ENCODE data around the gene ZNF222. TPM values are rescaled to one million over a fixed set of nuclear protein-coding genes. Genes with fewer than 3 reads are reported as not detected.
A peak's percentile ranks its signal among the peaks of the same experiment; 100 is the strongest.

Gene ZNF222
- total RNA-seq, 2 experiments from 2014 or later = 0.88 to 0.94 TPM

GRCh38 chr19:44061038-44061437 lies 35.9 kb downstream of the ZNF222 start:
- Mint-ChIP-seq H3K27ac (no peak overlapping the region), H3K4me1 (ENCODE audit: low read depth) (no peaks in the 10 kb centered on the region), H3K36me3 (peaks cover 76% of the 10 kb centered on the region), H3K9me3 (peaks cover 38% of the 10 kb centered on the region), H3K27me3 (no peaks in the 10 kb centered on the region), H3K4me3 (no peak overlapping the region)
- intact Hi-C loops (cut with micrococcal nuclease) = no loop called here
- ChIA-PET CTCF (no interaction called here), POLR2A (no interaction called here)
- no peak for DNase-seq

- Mint-ChIP-seq H3K27me3 (no peaks in the 10 kb centered on the region), H3K27ac (no peak overlapping the region), H3K36me3 (peaks cover 61% of the 10 kb centered on the region), H3K4me1 (ENCODE audit: low read depth) (peaks cover 4% of the 10 kb centered on the region), H3K9me3 (peaks cover 69% of the 10 kb centered on the region), H3K4me3 (no peak overlapping the region)
- DNase-seq = no peak
- intact Hi-C loops (cut with micrococcal nuclease) = no loop called here
- ChIA-PET POLR2A (no interaction called here), CTCF (no interaction called here)
Observed at GRCh38 chr19:44066305-44066704, 41.1 kb downstream of the ZNF222 start.

- Mint-ChIP-seq H3K9me3 (peaks cover 54% of the 10 kb centered on the region), H3K27ac (no peak overlapping the region), H3K4me3 (no peak overlapping the region), H3K36me3 (peaks cover 37% of the 10 kb centered on the region), H3K27me3 (no peaks in the 10 kb centered on the region), H3K4me1 (ENCODE audit: low read depth) (peaks cover 20% of the 10 kb centered on the region)
- intact Hi-C loops (cut with micrococcal nuclease) = no loop called here
- DNase-seq = no peak
- ChIA-PET CTCF (no interaction called here), POLR2A (no interaction called here)
Observed at GRCh38 chr19:44069415-44069814, 44.2 kb downstream of the ZNF222 start.

GRCh38 chr19:44071824-44072542 lies 46.8 kb downstream of the ZNF222 start, which contains the start of gene ZNF284:
Gene ZNF284 (plus strand): TSS chr19:44072159. CDS start chr19:44076390, 4,231 bp downstream.
- Mint-ChIP-seq H3K4me1 (ENCODE audit: low read depth) (peaks cover 20% of the 10 kb centered on the region), H3K36me3 (peaks cover 26% of the 10 kb centered on the region), H3K9me3 (peaks cover 35% of the 10 kb centered on the region), H3K27me3 (no peaks in the 10 kb centered on the region), H3K4me3 (peak within 1 kb of the TSS; percentile 87), H3K27ac (peak within 1 kb of the TSS; percentile 43)
- intact Hi-C loops (cut with micrococcal nuclease) = loop anchor here (1.0 kb wide), 4 partner anchors 22 to 245 kb away; partner anchors contain the start of genes ZNF222, ZNF224, ZNF225 and ZNF283
- DNase-seq = peak; percentile 87
- POLR2A ChIA-PET = no interaction called here
- CTCF ChIA-PET = no interaction called here

- H3K4me3 Mint-ChIP-seq = peak overlapping the region; percentile 87
- peaks cover 26% of the 10 kb centered on the region for H3K36me3 Mint-ChIP-seq
- peaks cover 20% of the 10 kb centered on the region for H3K4me1 Mint-ChIP-seq (ENCODE audit: low read depth)
- no peaks in the 10 kb centered on the region for H3K27me3 Mint-ChIP-seq
- intact Hi-C loops (cut with micrococcal nuclease) = loop anchor here (1.0 kb wide), 4 partner anchors 22 to 245 kb away; partner anchors contain the start of genes ZNF222, ZNF224, ZNF225 and ZNF283
- ChIA-PET CTCF (no interaction called here), POLR2A (no interaction called here)
- no peak overlapping the region for H3K27ac Mint-ChIP-seq
- peaks cover 30% of the 10 kb centered on the region for H3K9me3 Mint-ChIP-seq
- DNase-seq = peak; percentile 9
Observed at GRCh38 chr19:44072543-44073401, 47.6 kb downstream of the ZNF222 start.

GRCh38 chr19:44076325-44076724 lies 51.1 kb downstream of the ZNF222 start:
- peaks cover 30% of the 10 kb centered on the region for H3K36me3 Mint-ChIP-seq
- DNase-seq = no peak
- H3K4me1 Mint-ChIP-seq (ENCODE audit: low read depth) = peaks cover 16% of the 10 kb centered on the region
- H3K9me3 Mint-ChIP-seq = peaks cover 4% of the 10 kb centered on the region
- H3K27ac Mint-ChIP-seq = no peak overlapping the region
- CTCF ChIA-PET = no interaction called here
- POLR2A ChIA-PET = no interaction called here
- no peak overlapping the region for H3K4me3 Mint-ChIP-seq
- no peaks in the 10 kb centered on the region for H3K27me3 Mint-ChIP-seq
- intact Hi-C loops (cut with micrococcal nuclease) = no loop called here

Other genes with a start within 250 kb of the ZNF222 start
- 100 to 1,000 TPM; 120 to 130 TPM for gene KCNN4, start 244.4 kb upstream of the ZNF222 start, total RNA-seq
- 1 to 10 TPM in 1 of 2 experiments, under 1 TPM in 1; 0.62 to 1.2 TPM for gene LYPD5, start 222.9 kb upstream of the ZNF222 start, total RNA-seq
- 1 to 10 TPM; 5.2 to 8.1 TPM for gene ZNF283, start 198.1 kb upstream of the ZNF222 start, total RNA-seq
- 1 to 10 TPM in 1 of 2 experiments, under 1 TPM in 1; 0.61 to 1.4 TPM for gene ZNF404, start 141.4 kb upstream of the ZNF222 start, total RNA-seq
- 1 to 10 TPM; 7.7 to 9.6 TPM for gene ZNF45, start 90.1 kb upstream of the ZNF222 start, total RNA-seq
- 1 to 10 TPM in 1 of 2 experiments, under 1 TPM in 1; 0.73 to 1.0 TPM for gene ZNF221, start 74.2 kb upstream of the ZNF222 start, total RNA-seq
- 1 to 10 TPM; 2.9 to 4.5 TPM for gene ZNF155, start 41.2 kb upstream of the ZNF222 start, total RNA-seq
- 1 to 10 TPM; 3.8 TPM for gene ZNF230, start 22.4 kb upstream of the ZNF222 start, total RNA-seq
- gene ZNF223, start 26.7 kb downstream of the ZNF222 start, total RNA-seq = under 1 TPM; 0.55 to 0.73 TPM
- 1 to 10 TPM; 1.1 to 1.4 TPM for gene ZNF284, start 46.8 kb downstream of the ZNF222 start, total RNA-seq
- 10 to 100 TPM; 12.8 to 14.0 TPM for gene ZNF224, start 69.0 kb downstream of the ZNF222 start, total RNA-seq
- gene ZNF225, start 88.0 kb downstream of the ZNF222 start, total RNA-seq = 1 to 10 TPM; 2.5 to 2.9 TPM
- 1 to 10 TPM; 7.3 to 8.7 TPM for gene ZNF234, start 116.2 kb downstream of the ZNF222 start, total RNA-seq
- 10 to 100 TPM; 10.6 to 10.7 TPM for gene ZNF226, start 139.7 kb downstream of the ZNF222 start, total RNA-seq
- 10 to 100 TPM; 13.5 TPM for gene ZNF227, start 187.2 kb downstream of the ZNF222 start, total RNA-seq
- gene ZNF233, start 234.5 kb downstream of the ZNF222 start, total RNA-seq = under 1 TPM in 1 of 2 experiments, not detected in 1; 0.12 TPM